HepG2 (cell line): Measurements from ENCODE around the gene GNG10. TPM values are rescaled to one million over a fixed set of nuclear protein-coding genes. Genes with fewer than 3 reads are reported as not detected.
A peak's percentile ranks its signal among the peaks of the same experiment; 100 is the strongest.

Experiments
- KDM2A ChIP-seq: sonication (generic); formaldehyde crosslinking; IDR thresholded peaks from 2 replicates; pipeline ENCODE4 v1.4.0; 2020; ENCODE audit warnings: low read depth, missing genetic modification reagents, borderline replicate concordance
- SKI ChIP-seq: fragments of 450-650 bp; IDR thresholded peaks from one replicate; pipeline ENCODE4 v1.6.1; 2018; ENCODE audit warnings: mild to moderate bottlenecking; ENCODE audit not compliant: partially characterized antibody
- TARDBP ChIP-seq: sonication (generic); formaldehyde crosslinking; IDR thresholded peaks from 2 replicates; pipeline ENCODE4 v1.8.0; 2022; ENCODE audit warnings: mild to moderate bottlenecking, missing genetic modification reagents
- ZNF567 ChIP-seq: sonication (generic); formaldehyde crosslinking; IDR thresholded peaks from 2 replicates; pipeline ENCODE4 v1.8.1; 2023; ENCODE audit warnings: mild to moderate bottlenecking, missing genetic modification reagents, borderline replicate concordance
- ZNF792 ChIP-seq: IDR thresholded peaks from 2 replicates; pipeline ENCODE4 v1.6.1; 2016
- polyA plus RNA-seq, 8 experiments: library from polyadenylated mRNA; depleted of rRNA in 3 of 8; stranded (reverse) in 7 of 8; unstranded in 1 of 8; fragments of >200 nt; fragmentation: Illumina TruSeq in 4 of 8; extraction: Trizol in 4 of 8; gene quantifications; 2 replicates each; pipeline versions ENCODE4 v1.2.1 to v1.2.3, GENCODE V29; 2011 to 2016; ENCODE audit warnings: low read depth in 4 of 8, missing spikeins in 1 of 8, mixed read lengths in 1 of 8; ENCODE audit not compliant: insufficient read depth in 1 of 8
- total RNA-seq, 5 experiments: library from RNA; depleted of rRNA; stranded (reverse); fragments of >200 nt; fragmentation: Illumina TruSeq; extraction: Trizol; gene quantifications; 2 replicates each; pipeline ENCODE4 v1.2.3, GENCODE V29; 2016; ENCODE audit warnings: low read depth in 1 of 5
- TF ChIP-seq, protein P1 (sequence below): sonication (generic); formaldehyde crosslinking; IDR thresholded peaks from 2 replicates; pipeline ENCODE4 v1.4.0; 2020; ENCODE audit warnings: missing genetic modification reagents, mild to moderate bottlenecking, borderline replicate concordance
- TF ChIP-seq, protein P2 (sequence below): sonication (generic); formaldehyde crosslinking; conservative IDR thresholded peaks from 2 replicates; pipeline ENCODE4 v1.8.0; 2022; ENCODE audit warnings: missing genetic modification reagents
- TF ChIP-seq, protein P3 (sequence below): IDR thresholded peaks from 2 replicates; pipeline ENCODE4 v1.6.1; 2018; ENCODE audit warnings: missing genetic modification reagents
- TF ChIP-seq, protein P4 (sequence below): sonication (generic); formaldehyde crosslinking; IDR thresholded peaks from 2 replicates; pipeline ENCODE4 v1.9.0; 2022; ENCODE audit warnings: missing genetic modification reagents, mild to moderate bottlenecking, borderline replicate concordance
- TF ChIP-seq, protein P5 (sequence below): sonication (generic); formaldehyde crosslinking; IDR thresholded peaks from 2 replicates; pipeline ENCODE4 v1.5.1; 2020; ENCODE audit warnings: mild to moderate bottlenecking, missing genetic modification reagents, borderline replicate concordance
- TF ChIP-seq, protein P6 (sequence below): sonication (generic); formaldehyde crosslinking; IDR thresholded peaks from 2 replicates; pipeline ENCODE4 v1.8.1; 2023; ENCODE audit warnings: mild to moderate bottlenecking, missing genetic modification reagents

GNG10 gene
- total and polyA plus RNA-seq, 2 of the 13 experiments (the other 11 are each of a cell fraction or from before 2014, with no cell fraction given), result 29.8 to 32.4 TPM

DNA sequence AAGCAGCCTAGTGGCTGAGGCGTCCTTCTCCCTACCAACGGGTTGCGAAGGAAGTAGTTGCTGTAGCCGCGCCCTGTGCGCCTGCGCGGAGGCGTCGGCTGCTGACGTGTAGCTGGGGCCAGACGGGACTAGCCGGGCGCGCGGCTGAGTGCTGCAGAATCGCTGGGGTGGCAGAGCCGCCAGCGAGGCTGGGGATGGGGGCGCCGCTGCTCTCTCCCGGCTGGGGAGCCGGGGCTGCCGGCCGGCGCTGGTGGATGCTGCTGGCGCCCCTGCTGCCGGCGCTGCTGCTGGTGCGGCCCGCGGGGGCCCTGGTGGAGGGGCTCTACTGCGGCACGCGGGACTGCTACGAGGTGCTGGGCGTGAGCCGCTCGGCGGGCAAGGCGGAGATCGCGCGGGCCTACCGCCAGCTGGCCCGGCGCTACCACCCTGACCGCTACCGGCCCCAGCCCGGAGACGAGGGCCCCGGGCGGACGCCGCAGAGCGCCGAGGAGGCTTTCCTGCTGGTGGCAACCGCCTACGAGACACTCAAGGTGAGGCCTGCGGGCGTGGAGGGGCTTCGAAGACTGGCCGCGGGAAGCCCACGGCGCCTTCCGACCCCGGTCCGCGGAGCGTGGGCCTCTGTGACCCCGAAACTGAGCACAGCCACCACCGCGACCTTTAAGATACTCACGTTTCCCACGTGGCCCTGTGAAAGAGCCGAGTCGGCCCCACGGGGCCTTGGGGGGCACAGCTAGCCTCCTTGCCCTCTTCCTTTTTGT, 30.0 kb upstream of the GNG10 start, which contains the start of gene DNAJC25 (continued):
- TF ChIP-seq, protein P1, sequence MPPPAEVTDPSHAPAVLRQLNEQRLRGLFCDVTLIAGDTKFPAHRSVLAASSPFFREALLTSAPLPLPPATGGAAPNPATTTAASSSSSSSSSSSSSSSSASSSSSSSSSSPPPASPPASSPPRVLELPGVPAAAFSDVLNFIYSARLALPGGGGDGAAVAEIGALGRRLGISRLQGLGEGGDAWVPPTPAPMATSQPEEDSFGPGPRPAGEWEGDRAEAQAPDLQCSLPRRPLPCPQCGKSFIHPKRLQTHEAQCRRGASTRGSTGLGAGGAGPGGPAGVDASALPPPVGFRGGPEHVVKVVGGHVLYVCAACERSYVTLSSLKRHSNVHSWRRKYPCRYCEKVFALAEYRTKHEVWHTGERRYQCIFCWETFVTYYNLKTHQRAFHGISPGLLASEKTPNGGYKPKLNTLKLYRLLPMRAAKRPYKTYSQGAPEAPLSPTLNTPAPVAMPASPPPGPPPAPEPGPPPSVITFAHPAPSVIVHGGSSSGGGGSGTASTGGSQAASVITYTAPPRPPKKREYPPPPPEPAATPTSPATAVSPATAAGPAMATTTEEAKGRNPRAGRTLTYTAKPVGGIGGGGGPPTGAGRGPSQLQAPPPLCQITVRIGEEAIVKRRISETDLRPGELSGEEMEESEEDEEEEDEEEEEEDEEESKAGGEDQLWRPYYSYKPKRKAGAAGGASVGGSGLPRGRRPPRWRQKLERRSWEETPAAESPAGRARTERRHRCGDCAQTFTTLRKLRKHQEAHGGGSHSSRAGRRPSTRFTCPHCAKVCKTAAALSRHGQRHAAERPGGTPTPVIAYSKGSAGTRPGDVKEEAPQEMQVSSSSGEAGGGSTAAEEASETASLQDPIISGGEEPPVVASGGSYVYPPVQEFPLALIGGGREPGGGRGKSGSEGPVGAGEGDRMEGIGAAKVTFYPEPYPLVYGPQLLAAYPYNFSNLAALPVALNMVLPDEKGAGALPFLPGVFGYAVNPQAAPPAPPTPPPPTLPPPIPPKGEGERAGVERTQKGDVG (CRISPR knock-in tag), result no peak; the same call in 1 of the 2 replicates
- TF ChIP-seq TARDBP (no peak; the same call in 1 of the 2 replicates), ZNF567 (CRISPR knock-in tag) (no peak), KDM2A (no peak; the same call in 1 of the 2 replicates), ZNF792 (CRISPR knock-in tag) (no peak), SKI (peak; percentile 74)
- TF ChIP-seq, protein P2, sequence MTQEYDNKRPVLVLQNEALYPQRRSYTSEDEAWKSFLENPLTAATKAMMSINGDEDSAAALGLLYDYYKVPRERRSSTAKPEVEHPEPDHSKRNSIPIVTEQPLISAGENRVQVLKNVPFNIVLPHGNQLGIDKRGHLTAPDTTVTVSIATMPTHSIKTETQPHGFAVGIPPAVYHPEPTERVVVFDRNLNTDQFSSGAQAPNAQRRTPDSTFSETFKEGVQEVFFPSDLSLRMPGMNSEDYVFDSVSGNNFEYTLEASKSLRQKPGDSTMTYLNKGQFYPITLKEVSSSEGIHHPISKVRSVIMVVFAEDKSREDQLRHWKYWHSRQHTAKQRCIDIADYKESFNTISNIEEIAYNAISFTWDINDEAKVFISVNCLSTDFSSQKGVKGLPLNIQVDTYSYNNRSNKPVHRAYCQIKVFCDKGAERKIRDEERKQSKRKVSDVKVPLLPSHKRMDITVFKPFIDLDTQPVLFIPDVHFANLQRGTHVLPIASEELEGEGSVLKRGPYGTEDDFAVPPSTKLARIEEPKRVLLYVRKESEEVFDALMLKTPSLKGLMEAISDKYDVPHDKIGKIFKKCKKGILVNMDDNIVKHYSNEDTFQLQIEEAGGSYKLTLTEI (CRISPR knock-in tag), result no peak
- TF ChIP-seq, protein P3, sequence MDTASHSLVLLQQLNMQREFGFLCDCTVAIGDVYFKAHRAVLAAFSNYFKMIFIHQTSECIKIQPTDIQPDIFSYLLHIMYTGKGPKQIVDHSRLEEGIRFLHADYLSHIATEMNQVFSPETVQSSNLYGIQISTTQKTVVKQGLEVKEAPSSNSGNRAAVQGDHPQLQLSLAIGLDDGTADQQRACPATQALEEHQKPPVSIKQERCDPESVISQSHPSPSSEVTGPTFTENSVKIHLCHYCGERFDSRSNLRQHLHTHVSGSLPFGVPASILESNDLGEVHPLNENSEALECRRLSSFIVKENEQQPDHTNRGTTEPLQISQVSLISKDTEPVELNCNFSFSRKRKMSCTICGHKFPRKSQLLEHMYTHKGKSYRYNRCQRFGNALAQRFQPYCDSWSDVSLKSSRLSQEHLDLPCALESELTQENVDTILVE, result peak; percentile 16; the same call in 1 of the 2 replicates
- TF ChIP-seq, protein P4, sequence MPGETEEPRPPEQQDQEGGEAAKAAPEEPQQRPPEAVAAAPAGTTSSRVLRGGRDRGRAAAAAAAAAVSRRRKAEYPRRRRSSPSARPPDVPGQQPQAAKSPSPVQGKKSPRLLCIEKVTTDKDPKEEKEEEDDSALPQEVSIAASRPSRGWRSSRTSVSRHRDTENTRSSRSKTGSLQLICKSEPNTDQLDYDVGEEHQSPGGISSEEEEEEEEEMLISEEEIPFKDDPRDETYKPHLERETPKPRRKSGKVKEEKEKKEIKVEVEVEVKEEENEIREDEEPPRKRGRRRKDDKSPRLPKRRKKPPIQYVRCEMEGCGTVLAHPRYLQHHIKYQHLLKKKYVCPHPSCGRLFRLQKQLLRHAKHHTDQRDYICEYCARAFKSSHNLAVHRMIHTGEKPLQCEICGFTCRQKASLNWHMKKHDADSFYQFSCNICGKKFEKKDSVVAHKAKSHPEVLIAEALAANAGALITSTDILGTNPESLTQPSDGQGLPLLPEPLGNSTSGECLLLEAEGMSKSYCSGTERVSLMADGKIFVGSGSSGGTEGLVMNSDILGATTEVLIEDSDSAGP, result peak; percentile 92
- TF ChIP-seq, protein P5, sequence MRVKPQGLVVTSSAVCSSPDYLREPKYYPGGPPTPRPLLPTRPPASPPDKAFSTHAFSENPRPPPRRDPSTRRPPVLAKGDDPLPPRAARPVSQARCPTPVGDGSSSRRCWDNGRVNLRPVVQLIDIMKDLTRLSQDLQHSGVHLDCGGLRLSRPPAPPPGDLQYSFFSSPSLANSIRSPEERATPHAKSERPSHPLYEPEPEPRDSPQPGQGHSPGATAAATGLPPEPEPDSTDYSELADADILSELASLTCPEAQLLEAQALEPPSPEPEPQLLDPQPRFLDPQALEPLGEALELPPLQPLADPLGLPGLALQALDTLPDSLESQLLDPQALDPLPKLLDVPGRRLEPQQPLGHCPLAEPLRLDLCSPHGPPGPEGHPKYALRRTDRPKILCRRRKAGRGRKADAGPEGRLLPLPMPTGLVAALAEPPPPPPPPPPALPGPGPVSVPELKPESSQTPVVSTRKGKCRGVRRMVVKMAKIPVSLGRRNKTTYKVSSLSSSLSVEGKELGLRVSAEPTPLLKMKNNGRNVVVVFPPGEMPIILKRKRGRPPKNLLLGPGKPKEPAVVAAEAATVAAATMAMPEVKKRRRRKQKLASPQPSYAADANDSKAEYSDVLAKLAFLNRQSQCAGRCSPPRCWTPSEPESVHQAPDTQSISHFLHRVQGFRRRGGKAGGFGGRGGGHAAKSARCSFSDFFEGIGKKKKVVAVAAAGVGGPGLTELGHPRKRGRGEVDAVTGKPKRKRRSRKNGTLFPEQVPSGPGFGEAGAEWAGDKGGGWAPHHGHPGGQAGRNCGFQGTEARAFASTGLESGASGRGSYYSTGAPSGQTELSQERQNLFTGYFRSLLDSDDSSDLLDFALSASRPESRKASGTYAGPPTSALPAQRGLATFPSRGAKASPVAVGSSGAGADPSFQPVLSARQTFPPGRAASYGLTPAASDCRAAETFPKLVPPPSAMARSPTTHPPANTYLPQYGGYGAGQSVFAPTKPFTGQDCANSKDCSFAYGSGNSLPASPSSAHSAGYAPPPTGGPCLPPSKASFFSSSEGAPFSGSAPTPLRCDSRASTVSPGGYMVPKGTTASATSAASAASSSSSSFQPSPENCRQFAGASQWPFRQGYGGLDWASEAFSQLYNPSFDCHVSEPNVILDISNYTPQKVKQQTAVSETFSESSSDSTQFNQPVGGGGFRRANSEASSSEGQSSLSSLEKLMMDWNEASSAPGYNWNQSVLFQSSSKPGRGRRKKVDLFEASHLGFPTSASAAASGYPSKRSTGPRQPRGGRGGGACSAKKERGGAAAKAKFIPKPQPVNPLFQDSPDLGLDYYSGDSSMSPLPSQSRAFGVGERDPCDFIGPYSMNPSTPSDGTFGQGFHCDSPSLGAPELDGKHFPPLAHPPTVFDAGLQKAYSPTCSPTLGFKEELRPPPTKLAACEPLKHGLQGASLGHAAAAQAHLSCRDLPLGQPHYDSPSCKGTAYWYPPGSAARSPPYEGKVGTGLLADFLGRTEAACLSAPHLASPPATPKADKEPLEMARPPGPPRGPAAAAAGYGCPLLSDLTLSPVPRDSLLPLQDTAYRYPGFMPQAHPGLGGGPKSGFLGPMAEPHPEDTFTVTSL, result no peak
- TF ChIP-seq, protein P6, sequence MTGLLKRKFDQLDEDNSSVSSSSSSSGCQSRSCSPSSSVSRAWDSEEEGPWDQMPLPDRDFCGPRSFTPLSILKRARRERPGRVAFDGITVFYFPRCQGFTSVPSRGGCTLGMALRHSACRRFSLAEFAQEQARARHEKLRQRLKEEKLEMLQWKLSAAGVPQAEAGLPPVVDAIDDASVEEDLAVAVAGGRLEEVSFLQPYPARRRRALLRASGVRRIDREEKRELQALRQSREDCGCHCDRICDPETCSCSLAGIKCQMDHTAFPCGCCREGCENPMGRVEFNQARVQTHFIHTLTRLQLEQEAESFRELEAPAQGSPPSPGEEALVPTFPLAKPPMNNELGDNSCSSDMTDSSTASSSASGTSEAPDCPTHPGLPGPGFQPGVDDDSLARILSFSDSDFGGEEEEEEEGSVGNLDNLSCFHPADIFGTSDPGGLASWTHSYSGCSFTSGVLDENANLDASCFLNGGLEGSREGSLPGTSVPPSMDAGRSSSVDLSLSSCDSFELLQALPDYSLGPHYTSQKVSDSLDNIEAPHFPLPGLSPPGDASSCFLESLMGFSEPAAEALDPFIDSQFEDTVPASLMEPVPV (CRISPR knock-in tag), result no peak
